GM21576 (cell line): ENCODE measurements around the gene ZNF736.
"Not testable (repeated sequence)": the region's sequence is repeated elsewhere in the genome, so short reads cannot be mapped to it uniquely, and the experiment has no call there.

ENCODE experiments used
- ATAC-seq: cut with Tn5 transposase; IDR thresholded peaks from one replicate; pipeline ENCODE4 v1.9.1; 2021; ENCODE audit warnings: mild to moderate bottlenecking, moderate library complexity; ENCODE audit not compliant: unreplicated experiment

Gene ZNF736

DNA sequence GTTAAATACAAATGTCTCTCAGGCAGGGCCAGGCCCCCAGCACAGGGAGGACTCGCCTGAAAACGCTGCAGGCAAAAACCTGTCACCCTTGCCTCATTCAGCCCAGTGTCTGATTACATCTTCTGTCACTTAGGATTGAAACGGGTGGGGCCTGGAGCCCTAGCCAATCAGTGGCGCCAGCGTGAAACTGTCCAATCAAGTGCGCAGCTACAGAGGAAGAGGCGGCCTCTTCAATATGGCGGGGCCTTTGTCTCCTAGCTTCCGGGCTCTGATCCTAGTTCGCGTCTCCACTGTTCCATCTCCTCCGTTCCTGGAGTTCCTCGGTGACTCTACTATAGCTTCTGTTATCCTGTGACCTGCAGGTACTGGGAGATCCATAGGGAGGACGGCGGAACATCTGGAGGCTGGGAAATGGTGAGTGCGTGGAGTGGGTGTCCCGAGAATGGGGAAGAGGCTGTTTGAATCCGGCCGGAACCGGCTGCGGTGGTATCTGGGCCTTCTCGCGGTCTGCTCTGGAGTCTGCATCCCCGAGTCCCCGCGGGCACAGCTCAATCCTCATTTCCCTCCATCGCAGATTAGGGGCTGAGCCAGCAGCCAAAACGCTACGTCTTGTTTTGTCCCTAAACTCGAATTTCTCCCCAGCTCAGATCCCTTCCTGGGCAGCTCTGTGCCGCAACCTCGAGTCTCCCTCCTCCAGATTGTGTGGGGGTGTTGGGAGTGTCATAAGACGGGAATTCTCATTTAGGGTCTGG, at the start of gene ZNF736:
Gene ZNF736, plus strand, starts transcription at position 222 of the 752 bp plus-strand sequence. Its CDS starts 190 bp downstream, at position 412.
- ATAC-seq = peak; percentile 100

DNA sequence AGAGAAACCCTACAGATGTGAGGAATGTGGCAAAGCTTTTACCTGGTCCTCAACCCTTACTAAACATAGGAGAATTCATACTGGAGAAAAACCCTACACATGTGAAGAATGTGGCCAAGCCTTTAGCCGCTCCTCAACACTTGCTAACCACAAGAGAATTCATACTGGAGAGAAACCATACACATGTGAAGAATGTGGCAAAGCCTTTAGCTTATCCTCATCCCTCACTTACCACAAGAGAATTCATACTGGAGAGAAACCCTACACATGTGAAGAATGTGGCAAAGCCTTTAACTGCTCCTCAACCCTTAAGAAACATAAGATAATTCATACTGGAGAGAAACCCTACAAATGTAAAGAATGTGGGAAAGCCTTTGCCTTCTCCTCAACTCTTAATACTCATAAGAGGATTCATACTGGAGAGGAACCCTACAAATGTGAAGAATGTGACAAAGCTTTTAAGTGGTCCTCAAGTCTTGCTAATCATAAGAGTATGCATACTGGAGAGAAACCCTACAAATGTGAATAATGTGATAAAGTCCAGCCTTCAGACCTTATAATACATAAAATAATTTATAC, 47.3 kb upstream of the ZNF736 start:
- ATAC-seq = no peak

DNA sequence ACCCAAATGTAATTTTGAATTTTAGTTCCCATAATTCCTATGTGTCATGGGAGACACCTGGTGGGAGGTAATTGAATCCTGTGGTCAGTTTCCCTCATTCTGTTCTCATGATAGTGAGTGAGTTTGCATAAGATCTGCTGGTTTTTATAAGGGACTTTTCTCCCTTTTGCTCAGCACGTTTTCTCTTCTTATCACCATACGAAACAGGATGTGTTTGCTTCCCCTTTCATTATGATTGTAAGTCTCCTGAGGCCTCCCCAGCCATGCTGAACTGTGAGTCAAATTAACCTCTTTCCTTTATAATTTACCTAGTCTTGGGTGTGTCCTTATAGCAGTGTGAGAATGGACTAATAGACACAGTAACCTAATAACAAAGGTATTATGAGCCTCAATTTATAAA, 36.1 kb upstream of the ZNF736 start:
- no peak for ATAC-seq

DNA sequence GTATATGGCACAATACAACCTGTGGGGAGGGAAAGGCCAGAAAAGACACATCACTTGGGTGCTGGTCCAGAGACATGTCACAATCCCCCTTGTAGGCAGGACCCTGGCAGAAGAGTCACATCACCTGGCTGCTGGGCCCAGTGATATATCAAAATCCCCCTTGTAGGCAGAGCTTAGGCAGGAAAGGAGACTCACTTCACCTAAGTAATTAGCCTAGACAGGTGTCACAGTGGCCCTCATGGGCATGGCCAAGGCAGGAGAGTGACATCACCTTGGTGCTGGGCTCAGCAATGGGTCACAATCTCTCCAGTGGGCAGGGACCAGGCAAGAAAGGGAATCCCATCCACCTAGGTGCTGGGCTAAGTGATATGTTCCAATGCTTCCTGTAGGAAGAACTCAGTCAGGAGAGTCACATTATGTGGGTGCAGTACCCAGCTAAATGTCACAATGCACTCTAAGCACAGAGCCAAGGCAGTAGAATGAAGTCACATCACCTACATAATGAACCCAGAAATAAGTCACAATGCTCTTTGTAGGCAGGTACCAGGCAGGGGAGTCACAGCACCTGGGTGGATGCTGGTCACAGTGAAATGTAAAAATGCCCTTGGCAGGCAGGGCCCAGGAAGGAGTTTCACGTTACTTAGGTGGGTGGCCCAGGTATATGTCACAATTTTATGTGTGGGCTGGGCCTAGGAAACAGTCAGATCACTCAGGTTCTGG, 18.9 kb upstream of the ZNF736 start:
- no peak for ATAC-seq

DNA sequence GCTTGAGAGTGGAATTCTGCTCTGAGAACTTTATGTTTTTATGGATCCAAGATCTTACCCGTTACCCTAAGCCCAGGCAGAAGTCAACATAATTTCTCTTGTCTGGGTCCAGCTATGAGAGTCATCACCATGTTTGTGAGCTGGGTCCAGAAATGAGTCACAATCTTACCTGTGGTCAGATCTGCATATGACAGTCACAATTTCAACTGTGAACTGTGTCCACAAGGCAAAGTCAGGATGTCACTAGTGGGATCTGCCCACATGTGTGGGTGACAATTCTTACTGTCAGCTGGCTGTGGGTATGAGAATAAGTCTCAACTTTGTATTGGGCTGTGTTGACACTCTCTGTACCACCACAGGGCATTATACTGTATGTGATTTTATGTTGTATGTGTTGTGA, 16.3 kb upstream of the ZNF736 start:
- ATAC-seq = not testable (repeated sequence)

DNA sequence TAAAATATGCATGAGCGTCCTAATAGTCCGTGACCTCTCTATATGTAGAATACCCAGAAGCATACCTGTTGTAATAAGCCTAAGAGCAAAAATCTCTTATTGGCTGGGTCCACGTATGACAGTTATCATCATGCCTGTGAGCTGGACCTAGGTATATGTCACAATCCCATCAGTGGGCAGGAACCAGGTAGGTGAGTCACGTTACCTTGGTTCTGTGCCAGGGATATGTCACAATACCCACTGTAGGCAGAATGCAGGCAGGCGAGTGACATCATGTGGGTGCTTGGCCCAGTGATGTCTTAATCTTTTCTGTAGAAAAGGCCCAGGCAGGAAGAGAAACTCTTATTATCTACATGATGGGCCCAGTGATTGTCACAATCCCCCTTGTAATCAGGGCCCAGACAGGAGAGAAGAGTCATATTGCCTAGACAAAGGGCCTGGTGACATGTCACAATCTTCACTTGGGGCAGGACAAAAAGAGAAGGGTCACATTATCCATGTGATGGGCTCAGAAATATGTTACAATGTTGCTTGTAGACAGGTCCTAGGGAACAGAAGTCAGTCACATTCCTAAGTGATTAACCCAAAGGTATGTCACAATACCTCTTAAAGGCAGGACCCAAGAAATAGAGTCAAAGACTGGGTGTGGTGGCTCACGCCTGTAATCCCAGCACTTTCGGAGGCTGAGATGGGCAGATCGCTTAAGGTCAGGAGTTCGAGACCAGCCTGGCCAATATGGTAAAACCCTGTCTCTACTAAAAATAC, 12.9 kb upstream of the ZNF736 start:
- ATAC-seq = no peak

DNA sequence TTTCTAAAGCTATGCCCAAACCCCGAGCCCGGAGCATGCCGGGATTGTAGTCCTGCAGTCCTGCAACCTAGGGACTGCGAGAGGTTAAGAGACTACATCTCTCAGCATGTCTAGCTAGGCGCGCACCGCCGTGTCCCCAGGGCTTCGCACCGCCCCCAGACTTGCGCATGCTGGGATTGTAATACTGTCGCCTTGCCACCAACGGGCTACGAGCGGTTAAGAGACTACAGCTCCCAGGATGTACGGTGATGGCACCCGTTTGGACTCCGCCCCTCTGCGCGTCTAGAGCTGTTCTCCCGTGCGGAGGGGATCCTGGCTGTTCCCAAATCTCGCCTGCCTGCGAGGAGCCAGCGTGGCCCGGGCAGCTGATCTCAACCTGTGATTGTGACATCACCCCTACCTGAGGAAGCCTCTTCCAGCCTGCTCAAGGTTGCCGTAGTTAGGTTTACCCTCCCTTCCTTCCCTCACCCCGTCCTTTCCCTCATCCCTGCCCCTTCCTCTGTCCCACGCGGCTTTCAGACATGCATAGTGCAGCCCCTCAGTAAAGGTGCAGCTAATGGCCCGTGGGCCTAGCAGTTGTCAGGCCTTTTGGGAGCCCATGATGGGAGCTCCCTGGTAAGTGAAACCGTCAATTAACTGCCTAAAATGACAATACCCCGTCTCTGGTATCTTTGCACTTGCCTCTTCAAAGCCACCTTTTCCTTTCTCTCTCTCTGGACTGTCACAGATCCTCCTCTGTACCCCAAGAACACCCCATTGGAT, 6.3 kb upstream of the ZNF736 start:
- ATAC-seq = peak; percentile 97

DNA sequence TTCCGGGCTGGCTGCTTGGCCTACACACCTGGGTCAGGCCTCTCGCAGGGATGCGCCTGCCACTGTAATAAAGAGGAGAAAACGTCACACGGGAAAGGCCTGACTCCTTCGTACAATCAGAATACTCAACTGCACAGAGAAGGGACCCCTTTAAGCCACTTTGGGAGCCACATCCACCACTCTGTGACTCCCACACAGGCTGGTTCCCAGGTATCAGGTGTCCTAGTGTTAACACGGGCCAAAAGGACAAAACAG, 5.8 kb upstream of the ZNF736 start:
- no peak for ATAC-seq

DNA sequence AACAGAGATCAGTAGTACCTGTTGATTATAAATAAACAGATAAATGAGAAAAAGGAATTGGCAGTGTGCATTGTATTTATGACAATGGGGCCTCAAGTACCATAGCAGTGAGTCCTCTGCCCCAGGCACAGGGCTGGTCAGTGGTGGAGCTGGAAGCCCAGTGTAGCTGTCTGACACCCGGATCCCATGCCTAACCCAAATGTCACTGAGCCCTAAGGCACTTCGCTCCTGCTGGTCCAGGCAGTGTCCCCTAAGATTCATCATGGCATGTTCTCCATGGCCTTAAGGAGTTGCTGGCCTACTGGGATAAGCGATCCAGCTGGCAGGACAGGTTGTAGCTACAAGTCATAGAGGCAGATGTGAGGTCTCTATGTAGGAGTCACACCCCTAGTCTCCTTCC, 3.3 kb upstream of the ZNF736 start:
- ATAC-seq = no peak

DNA sequence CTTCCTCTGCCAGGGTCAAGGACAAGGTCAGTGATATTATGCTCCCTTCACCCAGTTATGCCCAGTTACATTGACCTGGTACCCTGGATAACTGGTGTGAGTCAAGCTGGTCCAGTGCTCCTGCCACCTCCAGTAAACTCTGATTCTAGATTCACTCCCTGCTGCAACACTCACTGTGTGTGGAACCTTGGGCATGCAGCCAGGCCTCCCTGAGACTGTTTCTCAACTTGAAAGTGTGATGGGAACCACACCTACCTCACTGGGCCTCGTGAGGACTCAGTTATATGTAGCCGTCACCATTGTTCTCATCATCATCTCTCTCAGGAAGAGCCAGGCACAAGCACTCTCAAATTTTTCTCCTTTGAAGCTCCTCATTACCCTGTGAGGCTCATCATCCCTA, 935 bp upstream of the ZNF736 start:
- ATAC-seq = no peak

DNA sequence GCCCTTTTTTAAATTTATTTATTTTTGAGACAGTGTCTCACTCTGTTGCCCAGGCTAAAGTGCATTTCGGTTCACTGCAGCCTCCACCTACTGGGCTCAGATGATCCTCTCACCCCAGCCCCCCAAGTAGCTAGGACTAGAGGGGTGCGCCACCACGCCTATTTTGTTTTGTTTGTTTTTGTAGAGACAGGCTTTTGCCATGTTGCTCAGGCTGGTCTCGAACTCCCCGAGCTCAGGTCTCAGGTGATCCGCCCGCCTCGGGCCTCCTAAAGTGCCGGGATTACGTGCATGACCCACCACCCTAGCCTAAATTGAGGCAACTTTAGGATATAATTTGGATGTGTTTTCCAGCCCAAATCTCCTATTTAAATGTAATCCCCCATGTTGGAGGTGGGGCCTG, 805 bp downstream of the ZNF736 start:
- no peak for ATAC-seq

DNA sequence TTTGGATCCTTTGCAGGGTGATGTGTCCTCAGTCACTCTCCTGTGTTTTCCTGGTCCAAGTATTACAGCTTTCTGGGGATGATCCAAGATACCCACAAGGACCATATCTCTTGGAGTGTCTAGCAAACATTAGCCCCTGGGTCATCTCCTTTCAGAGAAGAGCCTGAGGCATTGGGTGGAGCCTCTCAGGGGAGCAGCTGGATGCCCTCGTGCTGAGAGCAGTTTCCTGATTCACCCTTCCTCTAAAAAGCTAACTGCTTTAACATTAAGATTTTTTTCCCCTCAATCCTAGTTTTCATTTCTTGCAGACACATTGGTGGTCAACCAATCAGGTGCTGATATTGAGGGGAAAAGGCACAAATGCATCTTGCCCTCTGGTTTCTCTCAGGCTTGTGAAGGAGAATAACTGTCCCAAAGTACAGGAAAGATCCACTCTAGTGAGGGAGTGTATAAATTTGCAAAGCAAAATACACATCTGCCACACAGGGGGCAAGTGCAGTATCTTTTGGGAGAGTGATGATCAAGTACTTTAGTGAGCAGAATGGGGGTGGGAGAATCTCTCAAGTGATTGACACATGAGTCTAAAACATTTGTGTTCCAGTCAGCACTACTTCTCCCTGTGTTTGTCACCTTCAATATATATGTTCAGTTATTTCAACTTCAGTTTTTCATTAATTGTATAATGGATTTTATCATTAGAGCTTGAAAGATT, 2.4 kb downstream of the ZNF736 start:
- not testable (repeated sequence) for ATAC-seq

DNA sequence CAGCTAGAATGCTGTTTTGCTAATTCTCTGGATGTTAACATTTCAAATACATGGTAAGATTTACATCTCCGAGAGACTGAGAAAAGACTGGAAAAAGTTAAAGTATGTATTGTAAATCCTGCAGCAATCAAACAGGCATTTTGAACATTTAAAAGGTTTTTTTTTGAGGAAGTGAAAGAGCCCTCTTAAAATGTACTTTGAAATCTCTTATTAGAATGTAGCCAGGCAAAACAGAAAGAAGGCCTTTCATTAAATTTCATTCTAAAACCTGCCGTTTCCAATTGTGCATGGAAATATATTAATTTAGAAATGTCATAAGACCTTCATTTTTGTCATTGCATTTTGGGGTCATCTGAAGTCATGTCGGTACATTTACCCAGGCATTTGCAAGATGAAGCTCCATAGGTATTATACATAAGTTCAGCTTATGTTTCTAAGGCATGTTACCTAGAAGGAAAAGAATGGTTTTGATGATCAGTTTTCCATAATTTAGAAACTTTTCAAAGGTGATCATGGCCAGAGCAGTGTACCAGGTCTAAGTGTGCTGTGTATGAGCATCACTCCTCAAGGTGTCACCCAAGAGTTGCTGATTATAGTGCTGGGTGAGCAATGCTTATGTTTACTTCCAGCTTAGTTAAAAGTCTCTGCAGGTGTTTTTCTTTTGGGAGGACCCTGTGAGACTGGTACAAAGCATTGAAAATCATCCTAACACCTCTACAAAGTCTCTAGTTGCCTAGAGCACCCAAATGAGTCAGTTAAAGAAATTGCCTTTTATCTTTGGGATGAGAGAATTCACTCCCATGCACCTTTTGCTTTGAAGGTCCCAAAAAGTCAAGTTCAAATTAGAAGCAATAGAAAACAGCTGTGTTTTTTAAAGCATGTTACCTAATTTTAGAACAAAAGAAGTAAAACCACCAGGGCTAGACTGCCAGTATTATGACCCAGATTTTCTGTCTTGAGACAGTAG, 7.1 kb downstream of the ZNF736 start:
- peak; percentile 43 for ATAC-seq

DNA sequence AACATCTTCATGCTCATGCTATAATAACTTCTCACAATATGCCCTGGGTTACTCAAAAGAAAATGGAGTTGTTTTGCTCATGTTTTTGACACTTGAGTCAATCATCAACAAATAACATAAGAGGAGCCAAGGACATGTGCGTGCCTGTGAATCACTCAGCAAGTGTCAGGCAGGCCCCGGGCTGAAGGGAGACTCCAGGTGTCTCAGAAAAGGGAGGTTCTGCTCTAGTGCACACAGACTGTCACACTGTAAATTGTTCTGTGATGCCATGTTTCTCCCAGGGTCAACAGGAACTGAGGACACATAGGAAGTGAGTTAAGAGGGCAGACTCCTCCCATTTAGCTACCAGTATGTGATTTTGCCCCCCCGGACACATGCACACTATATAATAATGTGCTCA, 10.4 kb downstream of the ZNF736 start:
- ATAC-seq = not testable (repeated sequence)

DNA sequence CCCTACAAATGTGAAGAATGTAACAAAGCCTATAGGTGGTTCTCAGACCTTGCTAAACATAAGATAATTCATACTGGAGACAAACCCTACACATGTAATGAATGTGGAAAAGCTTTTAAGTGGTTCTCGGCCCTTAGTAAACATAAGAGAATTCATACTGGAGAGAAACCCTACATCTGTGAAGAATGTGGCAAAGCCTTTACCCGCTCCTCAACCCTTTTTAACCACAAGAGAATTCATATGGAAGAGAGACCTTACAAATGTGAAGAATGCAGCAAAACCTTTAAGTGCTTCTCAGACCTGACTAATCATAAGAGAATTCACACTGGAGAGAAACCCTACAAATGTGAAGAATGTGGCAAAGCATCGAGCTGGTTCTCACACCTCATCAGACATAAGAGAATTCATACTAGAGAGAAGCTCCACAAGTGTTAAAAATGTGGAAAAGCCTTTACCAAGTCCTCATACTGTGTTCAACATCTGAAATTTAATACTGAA, 35.0 kb downstream of the ZNF736 start:
- ATAC-seq = not testable (repeated sequence)

DNA sequence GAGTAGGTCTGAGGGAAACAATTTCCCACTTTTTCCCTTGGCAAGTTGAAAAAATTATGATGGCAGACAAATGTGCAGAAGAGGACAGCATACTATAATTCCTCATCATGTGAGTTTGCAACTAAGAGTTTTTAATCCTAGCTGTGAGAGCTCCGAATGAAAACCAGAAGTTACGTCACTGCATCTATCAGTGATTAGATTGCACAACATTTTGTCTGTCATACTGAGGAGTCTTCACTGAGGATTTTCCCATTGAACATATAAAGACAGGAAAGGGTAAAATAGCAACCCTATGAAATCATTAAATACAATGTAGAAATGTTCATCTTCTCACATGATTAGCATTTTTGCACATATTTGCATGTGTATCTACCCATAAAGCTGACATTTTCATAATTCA, 45.8 kb downstream of the ZNF736 start:
- ATAC-seq = no peak

DNA sequence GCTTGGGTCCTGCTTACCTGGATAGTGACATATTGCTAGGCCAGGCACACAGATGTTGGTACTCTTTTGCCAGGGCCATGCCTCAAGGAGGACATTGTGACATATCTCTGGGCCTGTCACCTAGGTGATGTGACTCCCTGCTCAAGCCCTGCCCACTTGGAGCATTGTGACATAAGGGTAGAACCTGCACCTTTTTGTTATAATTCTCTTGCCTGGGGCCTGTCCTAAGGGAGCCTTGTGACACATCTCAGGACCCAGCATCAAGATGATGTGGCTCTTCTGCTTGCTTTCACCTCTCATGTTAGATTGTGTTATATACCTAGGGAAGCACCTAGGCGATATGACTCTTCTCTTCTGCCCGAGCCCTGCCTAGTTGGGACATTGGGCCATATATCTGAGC, 57.4 kb downstream of the ZNF736 start:
- no peak for ATAC-seq

DNA sequence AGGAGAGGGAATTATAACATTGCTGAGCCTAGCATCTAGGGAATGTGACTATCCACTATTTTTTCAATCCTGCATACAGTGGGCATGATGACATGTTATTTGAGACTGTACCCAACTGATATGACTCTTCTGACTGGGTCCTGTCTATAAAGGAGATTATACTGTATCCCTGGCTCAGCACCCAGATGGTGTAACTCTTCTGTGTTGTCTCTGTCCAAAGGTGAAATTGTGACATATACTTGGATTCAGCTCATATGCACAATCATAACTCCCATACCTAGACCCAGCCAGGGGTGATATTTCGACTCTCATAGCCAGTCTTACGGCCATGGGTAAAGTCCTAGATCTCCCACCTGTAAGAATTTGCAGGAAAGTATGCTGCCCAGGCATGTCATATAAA, 59.3 kb downstream of the ZNF736 start:
- ATAC-seq = no peak

DNA sequence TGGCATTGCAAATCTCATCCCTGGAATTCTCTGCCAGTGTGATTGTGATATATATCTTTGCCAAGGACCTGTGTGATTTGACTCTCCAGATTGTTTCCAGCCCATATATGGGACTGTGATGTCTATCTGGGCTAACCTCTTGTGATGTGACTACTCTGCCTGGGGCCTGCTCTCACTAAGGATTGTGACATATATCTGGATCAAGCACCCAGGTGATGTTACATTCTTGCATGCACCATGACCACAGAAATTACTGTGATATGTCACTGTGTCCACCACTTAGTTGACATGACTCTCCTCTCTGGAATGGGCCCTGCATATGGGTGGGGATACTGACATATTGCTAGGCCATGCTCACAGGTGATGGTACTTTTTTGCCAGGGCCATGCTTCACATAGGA, 86.6 kb downstream of the ZNF736 start:
- no peak for ATAC-seq
